NCI-H2227 (cell line): ENCODE measurements around the gene ZNF398.
A peak's percentile ranks its signal among the peaks of the same experiment; 100 is the strongest.

Experiments
- DNase-seq: peaks from one replicate; lab custom pipeline; 2025; ENCODE audit not compliant: unreplicated experiment; lab: John Stamatoyannopoulos, UW

ZNF398 gene

DNA sequence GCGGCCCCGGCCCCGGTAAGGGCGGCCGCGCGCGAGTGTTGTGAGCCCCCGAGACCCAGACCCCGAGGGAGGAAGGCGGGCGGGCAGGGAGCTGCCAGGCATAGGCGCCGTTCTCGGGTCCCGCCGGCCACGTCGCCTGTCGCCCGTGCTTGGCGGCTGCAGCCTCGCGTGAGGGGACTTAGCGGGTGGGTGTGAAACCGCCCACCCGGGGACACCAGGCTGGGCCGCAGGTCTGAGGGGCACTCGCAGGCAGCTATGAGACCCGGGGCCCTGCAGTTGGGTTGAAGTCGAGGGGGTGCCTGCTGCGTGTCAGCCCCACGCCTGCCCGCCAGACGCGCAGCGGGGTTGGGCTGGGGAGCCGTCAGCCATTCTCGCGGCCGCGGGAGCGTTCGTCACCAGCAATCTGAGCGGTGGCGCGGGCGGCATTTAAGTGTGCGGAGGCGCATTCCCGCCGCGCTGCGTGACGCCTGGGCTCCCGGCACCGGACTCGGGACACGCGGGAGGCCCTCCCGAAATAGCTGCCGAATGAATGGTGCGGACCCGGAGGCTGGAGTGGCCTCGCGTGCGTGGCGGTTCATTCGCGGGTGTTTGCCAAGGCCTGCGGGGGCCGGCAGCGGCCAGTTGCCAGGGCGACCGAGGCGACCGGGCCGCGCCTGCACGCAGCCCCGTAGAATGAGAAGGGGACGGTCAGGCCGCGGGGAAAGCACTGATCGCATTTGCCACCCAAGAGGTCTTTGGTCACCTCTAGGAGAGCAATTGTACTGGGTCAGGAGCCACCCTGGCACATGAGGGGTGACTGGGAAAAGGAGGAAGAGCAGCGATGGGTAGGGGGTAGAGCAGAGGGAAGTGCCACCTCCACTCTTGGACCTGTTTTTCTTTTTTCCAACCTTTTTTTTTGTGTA, 750 bp downstream of the ZNF398 start:
- peak; percentile 57 for DNase-seq

DNA sequence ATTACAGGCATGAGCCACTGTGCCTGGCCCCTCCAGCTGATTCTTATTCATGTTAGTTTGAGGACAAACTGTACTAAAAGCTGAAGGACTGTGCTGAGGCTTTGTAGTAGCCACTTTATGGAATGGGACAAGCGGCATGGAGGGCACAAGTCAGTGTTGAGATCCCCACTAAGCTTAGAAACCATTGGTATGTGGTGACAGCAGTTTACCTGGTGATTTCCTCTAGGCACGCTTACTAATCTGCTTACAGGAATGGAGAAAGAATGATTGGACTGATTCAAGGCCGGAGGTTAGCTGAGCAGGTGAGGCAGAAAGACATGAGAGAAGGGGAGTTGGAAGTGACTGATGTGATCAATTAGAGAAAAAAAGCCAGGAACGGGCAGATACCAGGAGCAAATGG, 3.7 kb downstream of the ZNF398 start:
- DNase-seq: no peak

DNA sequence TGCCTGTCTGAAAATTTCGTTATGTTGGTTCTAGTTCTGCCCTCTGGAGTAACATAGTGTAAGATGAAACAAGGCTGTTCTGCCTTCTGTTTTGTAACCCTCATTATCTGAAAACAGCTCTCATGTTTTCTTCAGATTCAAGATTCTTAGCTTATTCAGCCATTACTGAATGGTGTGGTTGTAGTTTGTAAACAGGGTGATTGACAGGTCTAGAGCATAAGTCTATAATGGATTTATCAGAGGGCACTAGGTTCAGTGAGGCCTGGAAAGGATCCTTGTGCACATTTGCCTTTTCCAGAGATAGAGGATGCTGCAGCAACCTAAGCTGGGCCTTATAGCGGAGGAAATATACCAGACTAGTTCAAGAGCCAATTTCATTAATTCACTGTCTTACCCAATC, 6.1 kb downstream of the ZNF398 start:
- no peak for DNase-seq

DNA sequence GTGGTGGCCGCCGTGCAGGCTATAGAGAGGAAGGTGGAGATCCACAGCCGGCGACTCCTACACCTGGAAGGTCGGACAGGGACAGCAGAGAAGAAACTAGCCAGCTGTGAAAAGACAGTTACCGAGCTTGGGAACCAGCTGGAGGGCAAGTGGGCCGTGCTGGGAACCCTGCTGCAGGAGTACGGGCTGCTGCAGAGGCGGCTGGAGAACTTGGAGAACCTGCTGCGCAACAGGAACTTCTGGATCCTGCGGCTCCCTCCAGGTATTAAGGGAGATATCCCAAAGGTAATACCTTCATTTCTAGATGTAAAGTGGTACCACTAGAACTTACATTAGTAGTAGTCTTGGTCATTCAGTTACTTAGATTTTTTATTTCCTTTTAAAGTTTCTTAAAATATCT, 6.8 kb downstream of the ZNF398 start:
- DNase-seq: no peak

DNA sequence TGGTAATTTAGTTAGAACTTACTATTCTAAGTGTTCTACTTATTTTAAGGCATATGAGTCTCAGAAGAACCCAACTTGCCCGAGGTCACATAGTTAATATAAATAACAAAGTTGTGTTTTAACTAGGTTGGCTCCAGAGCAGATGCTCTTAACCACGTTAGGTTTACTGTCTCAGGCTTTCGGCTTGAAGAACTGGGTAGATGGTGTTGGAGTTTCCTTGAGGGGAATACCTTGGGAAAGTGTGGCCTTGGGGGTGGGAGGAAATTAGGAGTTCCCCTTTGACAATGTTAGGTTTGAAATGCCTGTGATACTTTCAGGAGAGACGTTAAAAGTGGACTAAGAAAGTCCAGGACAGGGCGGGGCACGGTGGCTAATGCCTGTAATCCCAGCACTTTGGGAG, 9.6 kb downstream of the ZNF398 start:
- DNase-seq: no peak

DNA sequence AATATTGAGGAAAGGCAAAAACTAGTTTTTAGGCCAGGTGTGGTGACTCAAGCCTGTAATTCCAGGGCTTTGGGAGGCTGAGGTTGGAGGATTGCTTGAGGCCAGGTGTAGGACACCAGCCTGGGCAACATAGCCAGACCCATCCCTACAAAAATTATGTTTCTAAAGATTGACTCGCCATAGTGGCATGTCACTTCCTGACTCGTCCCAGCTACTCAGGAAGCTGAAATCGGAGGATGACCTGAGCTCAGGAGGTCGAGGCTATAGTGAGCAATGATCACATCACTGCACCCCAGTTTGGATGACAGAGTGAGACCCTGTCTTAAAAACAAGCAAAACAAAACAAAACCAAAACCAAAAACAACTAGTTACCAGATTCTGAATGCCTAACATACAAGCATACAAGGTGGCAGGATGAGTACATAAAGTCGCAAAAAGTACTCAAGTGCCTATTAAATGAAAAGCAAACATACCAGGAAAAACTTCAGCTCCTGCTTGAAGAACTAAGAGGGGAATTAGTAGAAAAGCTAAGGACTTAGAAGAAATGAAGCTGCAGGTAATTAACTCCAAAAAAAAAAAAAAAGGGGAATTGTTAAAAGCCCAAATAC, 14.1 kb downstream of the ZNF398 start:
- DNase-seq: no peak

DNA sequence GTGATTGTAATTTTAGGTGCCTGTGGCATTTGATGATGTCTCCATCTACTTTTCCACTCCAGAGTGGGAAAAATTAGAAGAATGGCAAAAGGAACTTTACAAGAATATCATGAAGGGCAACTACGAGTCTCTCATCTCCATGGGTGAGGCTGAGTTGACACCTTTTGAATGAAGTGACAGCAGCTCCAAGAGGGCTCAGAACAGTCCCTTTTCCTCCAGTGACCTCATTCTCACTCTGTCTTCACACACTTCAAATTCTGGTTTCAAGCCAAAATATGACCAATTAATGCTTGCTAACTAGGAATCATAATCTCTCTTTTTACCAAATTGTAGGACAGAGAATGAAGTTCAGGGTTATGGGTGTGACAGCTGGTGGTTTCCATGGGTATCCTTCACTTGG, 18.9 kb downstream of the ZNF398 start:
- DNase-seq: no peak

DNA sequence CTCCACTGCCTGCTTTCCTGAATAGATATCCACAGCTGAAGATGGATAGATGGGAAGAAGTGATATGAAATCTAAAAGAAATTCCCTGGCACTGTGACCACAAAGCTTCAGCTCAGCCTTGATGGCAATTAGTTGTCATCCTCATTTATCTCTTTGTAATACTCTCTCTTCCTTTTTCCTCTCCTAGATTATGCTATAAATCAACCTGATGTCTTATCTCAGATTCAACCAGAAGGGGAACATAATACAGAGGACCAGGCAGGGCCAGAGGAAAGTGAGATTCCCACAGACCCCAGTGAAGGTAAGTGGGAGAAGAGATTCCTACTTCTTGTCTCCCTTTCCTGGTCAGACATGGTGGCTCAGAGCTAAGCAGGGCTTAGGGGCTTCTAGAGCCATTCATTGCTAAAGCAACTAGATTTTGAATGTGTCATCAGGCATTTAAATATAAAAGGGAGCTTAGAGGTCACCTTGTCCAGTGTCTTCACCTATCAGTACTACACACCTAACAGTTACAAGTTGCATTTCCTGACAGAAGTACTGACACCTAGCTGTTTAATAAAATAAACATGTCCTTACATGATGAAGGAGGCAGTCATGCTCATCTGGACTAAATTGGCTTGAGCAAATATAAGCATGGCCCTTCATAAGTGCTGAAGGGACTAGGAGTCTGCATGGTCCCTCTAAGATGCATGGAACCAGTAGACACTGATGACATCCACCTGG, 19.5 kb downstream of the ZNF398 start:
- no peak for DNase-seq

DNA sequence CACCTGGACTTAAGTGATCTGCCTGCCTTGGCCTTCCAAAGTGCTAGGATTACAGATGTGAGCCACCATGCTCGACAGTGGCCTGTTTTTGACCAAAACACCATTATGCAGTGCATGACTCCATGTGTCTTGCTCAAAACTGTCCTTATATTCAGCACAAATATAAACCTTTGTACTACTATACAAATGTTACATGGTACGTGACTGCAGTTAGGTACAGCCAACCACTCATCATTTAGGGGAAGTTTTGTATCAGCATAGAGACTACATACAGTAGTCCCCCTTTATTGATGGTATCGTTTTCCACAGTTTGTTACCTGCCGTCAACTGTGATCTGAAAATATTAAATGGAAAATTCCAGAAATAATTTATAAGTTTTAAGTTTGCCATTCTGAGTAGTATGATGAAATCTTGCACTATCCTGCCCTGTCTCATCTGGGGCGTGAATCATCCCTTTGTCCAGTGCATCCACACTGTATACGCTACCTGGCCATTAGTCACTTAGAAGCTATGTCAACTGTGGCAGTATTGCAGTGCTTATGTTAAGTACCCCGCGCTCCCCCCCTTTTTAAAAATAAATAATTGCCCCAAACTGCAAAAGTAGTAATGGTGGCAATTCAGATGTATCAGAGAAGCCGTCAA, 24.8 kb downstream of the ZNF398 start:
- no peak for DNase-seq

DNA sequence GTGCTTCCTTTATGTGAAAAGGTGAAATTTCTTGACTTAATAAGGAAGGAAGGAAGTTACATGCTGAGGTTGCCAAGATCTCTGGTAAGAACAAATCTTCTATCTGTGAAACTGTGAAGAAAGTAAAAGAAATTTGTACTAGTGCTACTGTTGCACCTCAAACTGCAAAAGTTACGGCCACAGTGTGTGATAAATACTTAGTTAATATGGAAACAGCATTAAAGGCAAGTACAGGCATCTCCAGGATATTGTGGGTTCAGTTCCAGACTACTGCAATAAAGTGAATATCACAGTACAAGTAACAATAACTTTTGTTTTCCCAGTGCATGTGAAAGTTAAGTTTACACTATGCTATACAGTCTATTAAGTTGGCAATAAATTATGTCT, 25.3 kb downstream of the ZNF398 start:
- no peak for DNase-seq

DNA sequence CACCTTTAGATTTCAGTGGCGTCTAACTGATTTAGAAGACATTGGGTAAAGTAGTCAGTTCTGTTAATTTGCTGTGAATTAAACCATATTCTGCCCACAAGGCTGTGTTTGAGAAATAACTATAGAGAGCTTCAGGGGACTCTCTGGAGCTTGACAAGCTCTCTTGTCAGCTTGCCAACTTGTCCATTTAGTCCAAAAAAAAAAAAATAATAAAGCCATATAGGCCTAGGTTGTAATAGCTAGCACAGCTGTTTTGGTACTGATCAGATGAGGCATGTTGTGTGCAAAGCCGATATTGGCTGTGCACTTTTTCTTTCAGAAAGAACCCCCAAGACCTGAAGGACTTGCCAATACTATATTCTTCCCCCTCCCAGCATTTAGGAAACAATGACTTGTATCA, 27.9 kb downstream of the ZNF398 start:
- DNase-seq: no peak

DNA sequence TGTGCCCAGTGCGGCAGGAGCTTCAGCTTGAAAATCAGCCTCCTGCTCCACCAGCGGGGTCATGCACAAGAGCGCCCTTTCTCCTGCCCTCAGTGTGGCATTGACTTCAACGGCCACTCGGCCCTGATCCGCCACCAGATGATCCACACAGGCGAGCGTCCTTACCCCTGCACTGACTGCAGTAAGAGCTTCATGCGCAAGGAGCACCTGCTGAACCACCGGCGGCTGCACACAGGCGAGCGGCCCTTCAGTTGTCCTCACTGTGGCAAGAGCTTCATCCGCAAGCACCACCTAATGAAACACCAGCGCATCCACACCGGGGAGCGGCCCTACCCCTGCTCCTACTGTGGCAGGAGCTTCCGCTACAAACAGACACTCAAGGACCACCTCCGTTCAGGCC, 32.0 kb downstream of the ZNF398 start:
- no peak for DNase-seq

DNA sequence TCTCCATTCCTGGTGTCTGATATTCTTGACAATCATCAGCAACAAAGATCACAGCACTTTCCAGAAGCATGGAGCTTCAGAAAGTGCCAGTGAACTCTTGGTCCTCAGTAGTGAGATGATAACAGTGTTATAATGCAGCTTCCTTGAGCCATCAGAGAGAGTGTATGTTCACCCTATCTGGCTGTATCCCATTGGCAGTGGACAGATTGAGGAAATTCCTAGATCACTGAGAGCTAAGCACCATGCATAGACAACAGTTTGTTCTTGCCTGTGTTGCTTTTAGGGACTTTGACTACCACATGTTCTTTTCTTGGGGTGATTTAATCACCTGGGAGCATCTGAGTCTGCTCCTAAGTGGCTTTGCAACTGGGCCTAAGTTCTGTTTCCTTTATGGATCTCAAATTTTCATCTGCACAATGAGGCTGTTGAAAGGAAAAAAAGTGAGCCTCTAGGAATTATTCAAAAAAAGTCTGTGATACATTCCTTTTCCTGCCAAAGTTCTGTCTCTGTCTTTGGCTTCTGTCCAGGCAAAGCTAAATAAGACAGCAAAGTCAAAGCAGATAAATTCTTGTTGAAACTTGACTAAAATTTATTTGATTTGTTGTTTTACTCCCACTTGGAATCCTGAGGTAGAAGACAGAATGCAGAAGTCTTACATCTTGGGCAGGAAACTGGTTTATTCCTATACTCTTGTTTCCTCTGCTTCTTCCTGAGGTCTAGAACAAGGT, 33.6 kb downstream of the ZNF398 start:
- no peak for DNase-seq

DNA sequence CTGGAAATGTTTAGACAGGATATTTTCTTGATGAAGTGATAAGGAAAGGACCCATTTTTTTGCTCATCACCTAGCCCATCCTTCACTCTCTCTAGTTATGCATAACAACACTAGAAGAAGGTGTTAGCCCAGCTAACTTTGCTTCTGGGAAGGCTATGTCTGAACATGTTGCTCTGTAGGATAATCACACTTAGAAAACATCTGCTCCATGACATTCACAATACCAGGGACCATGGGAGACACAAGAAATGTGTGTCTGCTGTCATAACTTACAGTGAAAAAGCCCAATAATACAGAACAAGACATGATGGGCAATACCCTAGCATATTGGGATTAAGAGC, 34.2 kb downstream of the ZNF398 start:
- no peak for DNase-seq

DNA sequence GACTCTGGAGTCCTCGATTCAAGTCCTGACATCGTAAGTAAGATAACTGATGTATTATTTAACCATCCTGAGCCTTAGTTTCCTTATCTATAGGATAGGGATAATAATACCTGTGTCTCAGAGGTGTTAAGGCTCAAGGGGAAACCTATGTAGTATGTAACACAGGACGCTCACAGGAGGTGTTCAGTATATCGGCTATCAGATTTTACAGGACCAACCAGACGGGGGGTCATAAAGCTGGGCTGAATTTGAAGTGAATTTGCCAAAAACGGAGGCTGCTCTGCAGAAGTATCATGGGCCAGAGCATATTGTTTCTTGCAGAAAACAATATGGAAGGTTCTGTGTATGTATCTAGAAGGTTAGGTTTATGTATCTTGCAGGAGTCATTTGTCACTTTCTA, 37.0 kb downstream of the ZNF398 start:
- no peak for DNase-seq

DNA sequence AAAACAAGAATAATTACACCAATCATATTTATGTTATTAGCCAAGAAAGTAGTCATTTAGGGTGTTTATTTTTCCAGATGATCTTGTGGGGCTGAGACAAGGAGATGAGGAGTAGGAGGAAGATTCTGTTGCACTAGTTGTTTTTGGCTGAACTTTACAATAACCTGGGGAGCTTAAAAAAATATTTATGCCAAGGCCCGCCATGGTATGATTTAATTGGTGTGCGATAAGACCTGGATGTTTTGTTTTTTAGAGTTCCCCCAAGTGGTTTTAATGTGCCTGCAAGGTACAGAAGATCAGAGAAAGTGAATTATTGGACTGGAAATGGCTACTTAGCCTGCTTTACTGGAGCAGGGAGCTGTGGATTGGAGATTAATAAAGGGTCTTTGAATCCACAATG, 41.0 kb downstream of the ZNF398 start:
- DNase-seq: no peak

DNA sequence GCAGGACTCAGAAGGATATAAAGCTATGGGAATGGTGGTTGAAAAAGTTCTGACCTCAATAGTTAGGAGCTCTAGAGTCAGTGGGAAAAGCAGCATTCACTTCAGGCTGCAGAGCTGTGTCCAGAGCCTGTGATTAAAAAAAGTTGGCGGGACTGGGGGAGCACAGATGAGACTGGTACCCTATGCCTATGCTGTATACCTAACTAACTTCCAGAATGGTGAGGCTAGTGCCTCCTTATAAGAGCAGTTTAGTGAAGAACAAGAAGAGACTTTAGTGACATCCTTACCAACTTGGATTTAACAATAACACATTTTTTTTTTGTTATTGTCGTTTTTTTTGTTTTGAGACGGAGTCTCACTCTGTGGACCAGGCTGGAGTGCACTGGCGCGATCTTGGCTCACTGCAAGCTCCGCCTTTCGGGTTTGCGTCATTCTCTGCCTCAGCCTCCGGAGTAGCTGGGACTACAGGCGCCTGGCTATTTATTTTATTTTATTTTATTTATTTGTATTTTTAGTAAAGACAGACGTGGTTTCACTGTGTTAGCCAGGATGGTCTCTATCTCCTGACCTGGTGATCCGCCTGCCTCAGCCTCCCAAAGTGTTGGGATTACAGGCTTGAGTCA, 41.5 kb downstream of the ZNF398 start:
- DNase-seq: peak; percentile 43

DNA sequence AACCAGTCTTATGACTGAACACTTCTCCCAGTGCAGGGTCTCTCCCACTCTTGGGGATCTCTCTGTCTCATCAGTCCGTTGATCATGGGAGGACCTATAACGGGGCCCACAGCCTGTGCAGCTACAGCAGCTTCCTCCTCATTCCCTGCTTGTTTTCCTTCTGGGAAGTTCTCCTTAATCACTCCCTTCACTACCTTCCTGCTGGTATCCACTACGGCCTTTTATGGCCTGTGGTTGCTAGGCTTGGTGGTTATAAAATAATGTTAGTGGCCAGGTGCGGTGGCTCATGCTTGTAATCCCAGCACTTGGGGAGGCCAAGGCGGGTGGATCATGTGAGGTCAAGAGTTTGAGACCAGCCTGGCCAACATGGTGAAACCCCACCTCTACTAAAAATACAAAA, 44.6 kb downstream of the ZNF398 start:
- DNase-seq: no peak

DNA sequence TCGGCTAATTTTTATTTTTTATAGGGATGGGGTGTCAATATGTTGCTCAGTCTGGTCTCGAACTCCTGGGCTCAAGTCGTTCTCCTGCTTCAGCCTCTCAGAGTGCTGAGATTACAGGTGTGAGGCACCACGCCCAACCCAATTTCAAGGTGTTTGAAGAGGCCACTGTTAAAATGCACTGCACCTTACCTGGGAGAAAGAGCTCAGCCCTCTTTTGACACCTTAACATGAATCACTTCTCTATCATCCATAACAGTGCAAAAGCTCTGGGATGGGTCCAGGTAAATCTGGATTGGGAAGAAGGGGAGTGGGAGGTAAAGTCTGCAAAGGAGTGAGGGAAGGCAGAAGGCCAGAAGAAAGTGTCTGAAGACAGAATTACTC, 47.5 kb downstream of the ZNF398 start:
- no peak for DNase-seq
